OCI-LY7 (cell line): ENCODE results near the gene POU2F3.

ENCODE experiments used
- CTCF ChIP-seq: fragments of 200-600 bp; sonication (generic); conservative IDR thresholded peaks from 2 replicates; pipeline ENCODE4 v1.5.1; 2014; ENCODE audit warnings: mild to moderate bottlenecking, antibody characterized with exemption, low read length, moderate library complexity, mixed read lengths
- EZH2phosphoT487 ChIP-seq: fragments of 200-600 bp; sonication (generic); IDR thresholded peaks from 2 replicates; pipeline ENCODE4 v1.6.1; 2018; ENCODE audit warnings: low read depth, borderline replicate concordance, mild to moderate bottlenecking, mixed run types, antibody characterized with exemption, low read length, moderate library complexity, mixed read lengths

DNA sequence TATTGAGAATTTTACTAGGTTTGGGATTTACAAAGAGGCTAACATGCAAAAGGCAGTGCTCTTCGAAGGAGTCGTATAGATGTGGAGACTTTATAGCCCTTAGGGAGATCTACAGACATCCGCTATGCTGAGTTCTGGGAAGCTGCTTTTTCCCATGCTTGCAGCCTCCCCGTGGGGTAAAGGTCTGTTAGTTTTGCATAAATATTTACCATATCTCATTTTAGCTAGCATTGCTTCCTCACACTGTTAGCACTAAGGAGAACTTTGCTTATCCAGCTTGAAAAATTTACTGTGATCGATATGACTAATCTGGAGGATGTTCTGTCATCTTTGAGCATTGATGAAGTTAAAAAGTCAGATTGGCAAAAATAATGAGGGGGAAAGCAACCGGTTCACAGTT, 114.8 kb downstream of the POU2F3 start:
- TF ChIP-seq CTCF (no peak), EZH2phosphoT487 (no peak)
